ENCODE results near the gene RUNX2.

RUNX2 gene

DNA sequence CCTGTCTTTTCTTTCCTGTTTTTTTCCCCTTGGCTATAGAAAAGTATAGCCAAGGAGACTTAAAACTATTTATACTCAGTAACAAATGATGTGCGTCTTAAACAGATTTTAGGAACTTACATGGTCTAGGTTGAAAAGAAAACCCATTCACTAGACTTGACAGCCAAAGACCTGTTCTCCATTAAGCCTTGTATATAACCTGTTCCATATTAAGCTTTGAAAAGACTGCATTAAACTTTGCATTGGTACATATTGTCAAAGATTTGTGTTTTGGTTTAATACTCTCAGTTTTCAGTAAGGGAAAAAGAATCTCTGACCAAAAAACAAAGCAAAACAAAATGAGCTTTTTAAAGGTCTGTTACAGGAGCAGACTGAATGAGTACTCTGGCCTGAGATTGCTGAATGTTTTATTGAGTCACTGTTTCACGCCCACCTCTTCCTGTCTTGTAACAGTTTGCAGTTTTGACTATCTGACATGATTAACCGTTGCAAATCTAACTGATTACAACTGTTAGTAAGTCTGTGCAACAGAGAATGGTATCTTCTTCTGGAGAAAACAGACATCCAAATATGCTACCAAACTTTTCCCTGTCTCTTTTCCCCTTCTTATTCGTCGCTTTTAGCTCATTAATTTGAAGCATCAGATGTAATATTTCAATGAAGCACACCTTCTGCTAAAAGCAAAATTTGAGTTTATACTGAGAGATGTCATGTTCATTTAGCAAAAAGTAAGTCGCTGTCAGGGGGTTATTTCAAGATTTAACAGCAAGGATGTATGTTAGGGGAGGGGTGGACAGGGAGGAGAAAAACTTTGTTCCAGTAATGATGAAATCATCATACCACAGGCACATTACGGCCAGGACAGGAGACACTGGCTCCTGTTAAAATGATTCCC lies 108.7 kb downstream of the RUNX2 start:
- DNase-seq, result no peak

- DNase-seq, result no peak
Measured at GRCh38 chr6:45437439-45437815, 109.3 kb downstream of the RUNX2 start.

GRCh38 chr6:45438151-45438550 lies 110.0 kb downstream of the RUNX2 start:
- no peak for DNase-seq

DNA sequence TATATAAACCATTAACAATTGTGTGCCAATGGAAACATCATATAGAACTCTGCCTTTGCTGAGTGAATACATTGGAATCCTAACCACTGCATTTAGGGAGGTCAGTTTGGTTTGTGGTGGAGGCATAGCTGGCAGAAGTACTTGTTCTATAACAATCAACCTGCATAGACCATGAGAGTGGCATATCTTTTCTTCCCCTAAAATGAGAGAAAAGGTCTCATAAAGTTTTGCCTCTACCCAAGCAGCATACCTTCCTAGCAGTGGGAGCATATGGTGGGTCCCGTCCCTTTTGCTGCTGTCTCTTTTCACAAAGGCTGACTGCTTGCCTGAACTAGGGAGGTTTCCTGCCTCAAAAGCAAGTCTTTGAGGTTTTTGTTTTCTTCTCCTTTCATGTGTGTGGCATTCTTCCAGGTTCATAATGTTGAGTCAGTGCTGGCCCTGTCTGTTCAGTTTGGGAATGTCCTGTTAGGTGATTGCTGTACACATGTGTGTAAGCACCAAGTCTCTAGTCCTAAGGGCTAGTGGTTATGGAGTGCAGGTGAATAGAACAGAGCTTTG lies 110.8 kb downstream of the RUNX2 start:
- DNase-seq, result no peak

DNA sequence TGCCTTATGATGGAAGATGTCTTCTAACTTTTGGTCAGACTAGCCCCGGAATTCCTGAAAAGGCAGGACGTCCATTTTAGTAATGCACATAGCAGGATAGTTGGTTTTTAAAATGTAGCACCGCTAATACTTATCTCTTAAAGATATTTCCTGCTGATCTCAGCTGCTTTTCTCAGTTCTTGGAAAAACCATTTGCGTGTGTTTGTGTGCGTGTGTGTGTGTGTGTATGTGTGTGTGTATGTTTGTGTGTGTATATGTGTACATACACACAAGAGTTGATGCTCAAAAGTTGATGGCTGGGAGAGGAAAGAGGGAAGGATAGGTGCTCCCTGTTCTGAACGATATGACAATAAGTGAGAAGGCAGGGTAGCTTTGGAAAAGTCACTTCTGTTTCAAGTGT lies 111.3 kb downstream of the RUNX2 start:
- no peak for DNase-seq

- DNase-seq, result no peak
Measured at GRCh38 chr6:45439861-45440388, 111.8 kb downstream of the RUNX2 start.

- DNase-seq, result no peak
Measured at GRCh38 chr6:45441851-45442453, 113.8 kb downstream of the RUNX2 start.

DNA sequence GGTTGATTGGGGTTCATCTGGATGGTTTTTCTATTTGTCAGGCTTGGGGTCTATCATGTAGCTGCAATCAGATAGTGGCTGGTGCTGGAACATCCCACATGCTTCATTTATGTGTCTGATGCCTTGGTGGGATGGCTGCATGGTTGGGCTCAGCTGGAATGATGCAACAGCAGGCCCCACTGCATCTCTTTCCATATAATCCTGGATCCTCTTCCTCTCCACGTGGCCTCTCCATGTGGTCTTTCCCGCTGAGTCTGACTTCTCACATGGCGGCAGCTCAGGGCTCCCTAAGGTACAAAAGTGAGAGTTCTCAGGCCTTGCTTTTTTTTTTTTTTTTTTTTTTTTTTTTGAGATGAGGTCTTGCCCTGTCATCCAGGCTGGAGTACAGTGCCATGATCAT lies 114.6 kb downstream of the RUNX2 start:
- no peak for DNase-seq

DNA sequence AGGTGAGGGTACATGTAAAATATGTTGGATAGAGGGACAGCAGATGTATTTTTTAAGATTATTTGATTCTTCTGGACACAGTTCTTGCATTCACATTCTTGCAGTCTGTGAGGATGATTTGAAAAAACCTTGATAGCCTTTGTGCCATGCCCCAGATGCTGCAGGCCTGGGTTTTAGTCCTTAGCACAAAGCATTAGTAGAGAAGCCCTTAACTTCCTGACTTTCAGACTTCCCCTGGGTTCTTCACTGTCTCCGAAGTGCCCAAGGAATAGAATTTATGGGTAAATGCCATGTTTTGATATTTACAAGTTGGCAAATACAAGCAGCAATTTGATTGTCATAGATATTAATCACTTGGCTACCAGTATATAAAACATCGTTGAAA lies 117.2 kb downstream of the RUNX2 start:
- DNase-seq, result no peak

- DNase-seq, result no peak
Measured at GRCh38 chr6:45445749-45446549, 117.8 kb downstream of the RUNX2 start.

DNA sequence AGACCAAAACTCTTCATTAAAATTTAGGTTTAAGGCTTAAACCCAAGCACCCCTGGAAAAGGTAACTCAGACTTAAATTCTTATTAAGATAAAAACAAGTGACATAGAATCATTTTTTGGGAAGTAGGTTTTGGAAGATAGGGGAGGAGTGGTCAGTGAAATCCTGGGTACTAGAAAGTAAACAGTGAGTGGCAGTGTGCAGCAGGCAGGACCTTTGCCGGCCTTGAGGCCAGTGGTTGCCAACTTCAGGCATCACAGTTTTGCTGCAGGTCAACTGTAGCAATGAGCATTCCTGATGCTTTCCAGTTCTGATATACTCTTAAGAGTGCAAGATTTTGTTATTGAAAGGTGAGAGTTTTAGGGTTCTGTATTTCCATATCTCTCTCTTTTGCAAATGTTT lies 118.9 kb downstream of the RUNX2 start:
- no peak for DNase-seq

- DNase-seq, result no peak
Measured at GRCh38 chr6:45447716-45448115, 119.6 kb downstream of the RUNX2 start.

DNA sequence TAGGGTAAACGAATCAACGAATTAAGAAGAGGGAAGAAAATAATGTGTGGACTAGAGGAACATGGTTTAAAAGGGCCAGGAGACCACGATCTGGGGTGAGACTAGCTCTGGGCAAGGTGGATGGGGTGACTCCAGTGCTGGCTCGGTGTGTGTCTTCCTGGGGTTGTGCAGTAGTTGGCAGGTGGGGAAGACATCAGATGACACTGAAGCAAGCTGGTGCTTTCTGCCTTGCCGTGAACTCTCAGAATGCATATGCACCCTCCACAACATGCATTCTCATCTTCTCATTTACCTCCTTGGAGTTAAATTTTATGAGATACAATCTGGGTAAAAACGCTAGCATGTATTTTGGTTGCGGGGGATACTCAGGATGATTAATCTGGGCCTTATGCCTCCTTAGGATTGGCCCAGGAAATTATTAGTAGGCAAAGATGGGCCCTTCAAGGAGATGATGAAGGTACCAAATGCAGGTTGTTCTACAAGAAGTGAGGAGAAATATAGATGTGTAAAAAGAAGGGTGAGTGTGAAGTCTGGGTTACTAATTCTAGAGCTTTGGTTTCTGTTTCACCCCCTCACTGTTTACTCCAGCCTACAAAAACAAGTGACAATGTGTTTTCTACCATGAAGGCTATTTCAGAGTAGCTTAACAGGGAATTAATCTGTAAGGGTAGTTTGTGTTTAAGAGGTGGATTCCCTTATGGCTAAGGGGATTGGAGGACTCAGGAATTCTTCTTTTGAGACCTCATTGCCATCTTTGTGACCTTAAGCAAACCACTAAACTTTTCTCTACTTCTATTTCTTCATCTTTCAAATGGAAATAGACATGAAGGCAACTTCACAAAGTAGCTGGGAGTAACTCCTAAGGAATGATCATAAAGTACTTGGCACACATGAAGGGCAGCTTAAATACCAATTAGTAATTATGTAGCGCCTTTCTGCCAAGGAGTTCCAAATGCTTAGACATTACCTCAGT lies 120.6 kb downstream of the RUNX2 start:
- no peak for DNase-seq

GRCh38 chr6:45450132-45450531 lies 122.0 kb downstream of the RUNX2 start:
- DNase-seq, result no peak

DNA sequence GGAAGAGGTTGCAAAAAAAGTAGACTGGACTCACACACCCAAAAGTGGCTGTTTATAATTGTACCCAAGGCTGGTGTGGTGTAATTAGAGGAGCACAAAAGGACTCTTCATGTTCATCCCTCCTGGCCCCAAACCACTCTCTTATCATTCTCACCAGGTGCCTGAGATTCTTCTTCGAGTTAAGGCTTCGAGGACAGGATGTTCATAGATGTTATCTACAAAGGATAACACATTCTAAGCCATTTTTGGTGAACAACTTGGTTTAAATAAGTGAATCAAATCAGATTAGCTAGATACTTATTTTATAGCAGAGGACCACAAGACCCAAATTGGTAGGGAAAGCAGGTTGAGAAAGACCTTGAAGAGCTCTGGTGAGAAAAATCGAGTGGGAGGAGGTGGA lies 122.7 kb downstream of the RUNX2 start:
- no peak for DNase-seq

- no peak for DNase-seq
Measured at GRCh38 chr6:45454008-45454911, 126.1 kb downstream of the RUNX2 start.

DNA sequence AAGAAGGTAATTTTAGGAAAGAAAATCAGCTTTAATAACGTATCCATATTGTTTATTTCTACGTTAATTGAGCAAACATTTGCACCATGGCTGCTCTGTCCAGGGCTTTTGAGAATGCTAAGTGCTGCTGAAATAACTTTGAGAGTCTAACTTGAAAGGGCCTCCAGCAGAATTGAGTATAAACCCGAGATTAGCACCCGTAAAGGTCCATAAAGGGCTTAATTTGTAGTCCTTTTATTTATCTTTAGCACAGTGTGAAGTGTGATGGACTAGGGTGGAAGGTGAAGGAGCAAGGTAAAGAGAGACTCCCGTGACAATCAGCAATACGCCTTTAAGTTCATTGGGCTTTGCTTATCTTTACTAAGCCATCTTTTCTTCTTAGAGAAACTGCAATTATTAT lies 127.3 kb downstream of the RUNX2 start:
- no peak for DNase-seq

- DNase-seq, result no peak
Measured at GRCh38 chr6:45457141-45457540, 129.0 kb downstream of the RUNX2 start.

DNA sequence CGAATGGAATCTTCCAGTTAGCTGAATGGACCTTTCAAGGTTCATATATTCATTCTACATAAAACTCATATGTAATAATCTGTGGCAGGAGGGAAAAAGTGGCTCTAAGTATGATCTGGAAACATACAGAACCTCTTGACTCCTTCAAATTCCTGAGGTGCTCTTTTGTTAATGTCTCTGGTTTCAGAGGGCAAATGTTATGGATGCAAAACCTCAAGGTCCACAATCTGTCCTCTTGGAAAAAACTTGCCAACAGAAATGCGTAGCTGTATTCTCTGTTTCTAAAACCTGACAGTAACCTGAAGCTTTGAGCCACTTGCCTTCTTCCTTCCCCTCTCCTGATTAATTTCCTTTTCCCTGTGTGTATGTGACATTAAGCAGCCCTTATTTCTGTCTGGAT lies 130.5 kb downstream of the RUNX2 start:
- DNase-seq, result no peak

DNA sequence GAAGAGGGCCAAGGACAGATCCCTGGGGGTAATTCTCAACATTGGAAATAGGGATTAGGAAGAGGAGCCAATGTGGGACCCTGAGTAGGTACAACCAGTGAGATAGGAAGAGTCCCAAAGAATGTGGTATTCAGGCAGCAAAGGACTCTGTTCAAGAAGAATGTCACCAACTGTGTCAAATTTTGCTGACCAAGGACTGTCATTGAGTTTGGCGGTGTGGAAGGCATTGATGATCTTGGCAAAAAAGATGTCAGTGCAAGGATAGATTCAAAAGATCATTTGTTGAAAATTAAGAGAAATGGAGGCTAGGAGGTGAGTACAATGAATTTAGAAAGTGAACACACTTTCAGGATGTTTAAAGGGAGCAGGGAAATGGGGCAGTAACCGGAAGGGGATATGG lies 132.0 kb downstream of the RUNX2 start:
- no peak for DNase-seq

GRCh38 chr6:45461486-45461885 lies 133.4 kb downstream of the RUNX2 start:
- no peak for DNase-seq

All from activated CD4-positive, alpha-beta T cell treated with anti-CD3 and anti-CD28 coated beads, Interleukin-2, amount 50 U/mL, for 1 hour (primary cell).